ENCODE measurements around the gene DNAJB9. TPM values are rescaled to one million over a fixed set of nuclear protein-coding genes. Genes with fewer than 3 reads are reported as not detected.
"Not testable (repeated sequence)": the region's sequence is repeated elsewhere in the genome, so short reads cannot be mapped to it uniquely, and the experiment has no call there.

DNAJB9 gene
- total and polyA plus RNA-seq, 2 experiments from 2014 or later: 108 to 183 TPM

DNA sequence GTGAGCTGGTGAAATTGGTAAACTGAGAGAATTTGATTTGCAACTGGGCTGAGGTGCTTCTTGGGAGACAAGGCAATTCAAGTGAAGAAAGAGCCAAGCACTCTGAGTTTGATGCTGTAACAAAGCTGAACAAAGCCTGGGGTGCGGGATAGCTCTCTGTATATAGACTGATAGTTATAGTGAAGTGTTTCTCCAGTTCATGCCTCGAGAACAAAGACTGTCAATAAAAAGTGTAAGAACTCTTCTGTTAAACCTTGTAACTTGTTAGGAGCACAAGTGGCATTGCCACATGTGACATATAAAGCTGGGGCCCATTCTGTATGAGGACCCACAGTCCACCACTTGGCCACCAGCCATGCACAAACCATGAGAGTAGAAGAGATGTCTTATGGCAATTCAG lies 32.4 kb upstream of the DNAJB9 start:
- no peaks in the 10 kb centered on the region for H3K4me1 ChIP-seq (ENCODE audit: low read depth)
- DNase-seq (ENCODE audit: low read depth in 1 of 2, low spot score in 1 of 2): no peak
- no peaks in the 10 kb centered on the region for H3K36me3 ChIP-seq
- TF ChIP-seq, protein P1, sequence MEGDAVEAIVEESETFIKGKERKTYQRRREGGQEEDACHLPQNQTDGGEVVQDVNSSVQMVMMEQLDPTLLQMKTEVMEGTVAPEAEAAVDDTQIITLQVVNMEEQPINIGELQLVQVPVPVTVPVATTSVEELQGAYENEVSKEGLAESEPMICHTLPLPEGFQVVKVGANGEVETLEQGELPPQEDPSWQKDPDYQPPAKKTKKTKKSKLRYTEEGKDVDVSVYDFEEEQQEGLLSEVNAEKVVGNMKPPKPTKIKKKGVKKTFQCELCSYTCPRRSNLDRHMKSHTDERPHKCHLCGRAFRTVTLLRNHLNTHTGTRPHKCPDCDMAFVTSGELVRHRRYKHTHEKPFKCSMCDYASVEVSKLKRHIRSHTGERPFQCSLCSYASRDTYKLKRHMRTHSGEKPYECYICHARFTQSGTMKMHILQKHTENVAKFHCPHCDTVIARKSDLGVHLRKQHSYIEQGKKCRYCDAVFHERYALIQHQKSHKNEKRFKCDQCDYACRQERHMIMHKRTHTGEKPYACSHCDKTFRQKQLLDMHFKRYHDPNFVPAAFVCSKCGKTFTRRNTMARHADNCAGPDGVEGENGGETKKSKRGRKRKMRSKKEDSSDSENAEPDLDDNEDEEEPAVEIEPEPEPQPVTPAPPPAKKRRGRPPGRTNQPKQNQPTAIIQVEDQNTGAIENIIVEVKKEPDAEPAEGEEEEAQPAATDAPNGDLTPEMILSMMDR (IDR thresholded peaks at IDR 0.05; ENCODE audit: low read depth, low read length): no peak
- H3K27me3 ChIP-seq: no peaks in the 10 kb centered on the region
- no peak overlapping the region for H3K27ac ChIP-seq
- H3K4me3 ChIP-seq: no peak overlapping the region
- no peaks in the 10 kb centered on the region for H3K9me3 ChIP-seq (ENCODE audit: low read depth)

DNA sequence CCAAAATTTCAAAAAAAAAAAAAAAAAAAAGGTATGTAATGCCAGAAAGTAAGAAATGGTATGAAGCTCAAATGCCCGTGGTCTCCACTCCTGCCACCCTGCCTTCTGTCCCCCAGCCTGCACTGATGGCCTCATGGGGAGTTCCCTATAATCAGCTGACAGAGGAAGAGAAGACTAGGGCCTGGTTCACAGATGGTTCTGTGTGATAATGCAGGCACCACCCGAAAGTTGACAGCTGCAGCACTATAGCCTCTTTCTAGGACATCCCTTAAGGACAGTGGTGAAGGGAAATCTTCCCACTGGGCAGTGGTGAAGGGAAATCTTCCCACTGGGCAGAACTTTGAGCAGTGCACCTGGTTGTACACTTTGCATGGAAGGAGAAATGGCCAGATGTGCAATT lies 31.4 kb upstream of the DNAJB9 start:
- not testable (repeated sequence) for DNase-seq (ENCODE audit: low read depth in 1 of 2, low spot score in 1 of 2); H3K27ac ChIP-seq; H3K27me3 ChIP-seq; H3K9me3 ChIP-seq (ENCODE audit: low read depth); H3K4me1 ChIP-seq (ENCODE audit: low read depth); H3K36me3 ChIP-seq; H3K4me3 ChIP-seq

- not testable (repeated sequence) for H3K4me1 ChIP-seq (ENCODE audit: low read depth); H3K4me3 ChIP-seq; H3K9me3 ChIP-seq (ENCODE audit: low read depth); H3K36me3 ChIP-seq; H3K27ac ChIP-seq; H3K27me3 ChIP-seq; DNase-seq (ENCODE audit: low read depth in 1 of 2, low spot score in 1 of 2)
Observed at GRCh38 chr7:108538685-108539084, 31.0 kb upstream of the DNAJB9 start.

DNA sequence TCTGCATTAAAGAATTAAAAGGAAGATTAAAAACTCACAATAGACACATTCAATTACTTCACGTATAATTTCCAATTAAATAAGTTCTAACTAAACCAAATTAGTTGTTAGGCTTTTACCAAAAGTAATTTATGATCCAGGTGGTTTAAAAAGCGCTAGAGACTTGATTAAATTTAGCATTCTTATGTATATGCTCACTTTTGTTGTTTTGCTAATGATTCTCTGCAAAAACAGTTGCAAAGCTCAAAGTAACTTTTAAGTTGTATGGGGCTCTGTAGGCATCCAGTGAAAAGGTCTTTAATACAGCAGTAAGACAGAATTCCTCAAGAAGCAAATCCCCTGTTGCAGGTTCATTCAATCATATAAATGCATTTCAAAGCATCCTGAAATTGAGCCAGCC lies 28.2 kb upstream of the DNAJB9 start:
- no peak overlapping the region for H3K27ac ChIP-seq
- H3K4me1 ChIP-seq (ENCODE audit: low read depth): no peaks in the 10 kb centered on the region
- H3K4me3 ChIP-seq: no peak overlapping the region
- H3K27me3 ChIP-seq: no peaks in the 10 kb centered on the region
- TF ChIP-seq, protein P1 (IDR thresholded peaks at IDR 0.05; ENCODE audit: low read depth, low read length): no peak
- H3K36me3 ChIP-seq: no peaks in the 10 kb centered on the region
- no peak for DNase-seq (ENCODE audit: low read depth in 1 of 2, low spot score in 1 of 2)
- H3K9me3 ChIP-seq (ENCODE audit: low read depth): no peaks in the 10 kb centered on the region

- not testable (repeated sequence) for DNase-seq (ENCODE audit: low read depth in 1 of 2, low spot score in 1 of 2); H3K4me1 ChIP-seq (ENCODE audit: low read depth); H3K27me3 ChIP-seq; H3K9me3 ChIP-seq (ENCODE audit: low read depth); H3K36me3 ChIP-seq; H3K4me3 ChIP-seq; H3K27ac ChIP-seq
Observed at GRCh38 chr7:108548141-108548896, 21.4 kb upstream of the DNAJB9 start.

DNA sequence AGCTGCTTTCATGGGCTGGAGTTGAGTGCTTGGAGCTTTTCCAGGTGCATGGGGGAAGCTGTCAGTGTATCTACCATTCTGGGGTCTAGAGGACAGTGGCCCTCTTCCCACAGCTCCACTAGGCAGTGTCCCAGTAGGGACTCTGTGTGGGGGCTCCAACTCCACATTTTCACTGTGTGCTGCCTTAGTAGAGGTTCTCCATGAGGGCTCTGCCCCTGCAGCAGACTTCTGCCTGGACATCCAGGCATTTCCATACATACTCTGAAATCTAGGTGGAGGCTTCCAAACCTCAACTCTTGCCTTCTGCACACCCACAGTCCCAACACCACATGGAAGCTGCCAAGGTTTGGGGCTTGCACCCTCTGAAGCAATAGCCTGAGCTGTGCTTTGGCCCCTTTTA lies 13.0 kb upstream of the DNAJB9 start:
- not testable (repeated sequence) for H3K27me3 ChIP-seq; H3K27ac ChIP-seq; H3K4me3 ChIP-seq; DNase-seq (ENCODE audit: low read depth in 1 of 2, low spot score in 1 of 2); H3K9me3 ChIP-seq (ENCODE audit: low read depth); H3K36me3 ChIP-seq; H3K4me1 ChIP-seq (ENCODE audit: low read depth)

GRCh38 chr7:108557191-108557590 lies 12.5 kb upstream of the DNAJB9 start:
- DNase-seq (ENCODE audit: low read depth in 1 of 2, low spot score in 1 of 2): no peak
- TF ChIP-seq, protein P1 (IDR thresholded peaks at IDR 0.05; ENCODE audit: low read depth, low read length): no peak

More at GRCh38 chr7:108557191-108557590, 12.5 kb upstream of the DNAJB9 start:
- Histone ChIP-seq H3K9me3 (ENCODE audit: low read depth) (peaks cover 5% of the 10 kb centered on the region), H3K36me3 (no peaks in the 10 kb centered on the region), H3K4me1 (ENCODE audit: low read depth) (no peaks in the 10 kb centered on the region), H3K27me3 (no peaks in the 10 kb centered on the region), H3K27ac (no peak overlapping the region), H3K4me3 (no peak overlapping the region)
